Astrocyte of the spinal cord (primary cell): Measurements from ENCODE around the gene NEURL3.

ENCODE experiments used
- DNase-seq: peaks from one replicate; pipeline ENCODE4 v3.0.0; 2011; ENCODE audit warnings: low read depth, low spot score
- H3K4me3 ChIP-seq: 2 replicates; pipeline ENCODE4 v1.5.1; 2011; ENCODE audit warnings: low read depth, mild to moderate bottlenecking, low read length, moderate library complexity
- in situ Hi-C: cut with HindIII; loops from 2 replicates; pipeline ENCODE4 v1.10.0; 2017; ENCODE audit warnings: low sequenced_read_pairs
- TF ChIP-seq, protein P1 (sequence below): IDR thresholded peaks from 2 replicates; pipeline ENCODE4 v1.5.1; 2012; ENCODE audit warnings: low read depth, mild to moderate bottlenecking, low read length, inconsistent platforms

NEURL3 gene

DNA sequence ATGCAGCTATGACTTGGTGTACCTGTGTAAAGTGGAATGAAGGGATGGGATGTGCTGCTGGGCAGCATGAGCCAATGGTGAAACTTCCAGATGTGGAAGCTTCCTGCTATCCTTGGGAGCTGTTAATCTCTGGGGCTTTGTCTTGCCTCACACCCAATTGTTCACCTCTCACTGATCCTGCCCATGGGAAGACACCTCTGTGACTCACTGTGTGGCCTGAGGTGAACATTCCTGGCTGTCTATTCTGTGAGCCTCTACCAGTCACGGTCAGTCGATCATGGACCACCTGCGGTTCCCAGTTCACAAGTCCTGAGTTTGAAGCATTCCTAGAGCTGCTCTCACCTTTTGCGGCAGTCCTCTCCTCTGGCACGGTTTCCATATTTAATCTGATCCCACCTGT, 12.1 kb downstream of the NEURL3 start:
- TF ChIP-seq, protein P1, sequence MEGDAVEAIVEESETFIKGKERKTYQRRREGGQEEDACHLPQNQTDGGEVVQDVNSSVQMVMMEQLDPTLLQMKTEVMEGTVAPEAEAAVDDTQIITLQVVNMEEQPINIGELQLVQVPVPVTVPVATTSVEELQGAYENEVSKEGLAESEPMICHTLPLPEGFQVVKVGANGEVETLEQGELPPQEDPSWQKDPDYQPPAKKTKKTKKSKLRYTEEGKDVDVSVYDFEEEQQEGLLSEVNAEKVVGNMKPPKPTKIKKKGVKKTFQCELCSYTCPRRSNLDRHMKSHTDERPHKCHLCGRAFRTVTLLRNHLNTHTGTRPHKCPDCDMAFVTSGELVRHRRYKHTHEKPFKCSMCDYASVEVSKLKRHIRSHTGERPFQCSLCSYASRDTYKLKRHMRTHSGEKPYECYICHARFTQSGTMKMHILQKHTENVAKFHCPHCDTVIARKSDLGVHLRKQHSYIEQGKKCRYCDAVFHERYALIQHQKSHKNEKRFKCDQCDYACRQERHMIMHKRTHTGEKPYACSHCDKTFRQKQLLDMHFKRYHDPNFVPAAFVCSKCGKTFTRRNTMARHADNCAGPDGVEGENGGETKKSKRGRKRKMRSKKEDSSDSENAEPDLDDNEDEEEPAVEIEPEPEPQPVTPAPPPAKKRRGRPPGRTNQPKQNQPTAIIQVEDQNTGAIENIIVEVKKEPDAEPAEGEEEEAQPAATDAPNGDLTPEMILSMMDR, result no peak
- no peak overlapping the region for H3K4me3 ChIP-seq
- no peak for DNase-seq
- in situ Hi-C loops, result no loop called here

DNA sequence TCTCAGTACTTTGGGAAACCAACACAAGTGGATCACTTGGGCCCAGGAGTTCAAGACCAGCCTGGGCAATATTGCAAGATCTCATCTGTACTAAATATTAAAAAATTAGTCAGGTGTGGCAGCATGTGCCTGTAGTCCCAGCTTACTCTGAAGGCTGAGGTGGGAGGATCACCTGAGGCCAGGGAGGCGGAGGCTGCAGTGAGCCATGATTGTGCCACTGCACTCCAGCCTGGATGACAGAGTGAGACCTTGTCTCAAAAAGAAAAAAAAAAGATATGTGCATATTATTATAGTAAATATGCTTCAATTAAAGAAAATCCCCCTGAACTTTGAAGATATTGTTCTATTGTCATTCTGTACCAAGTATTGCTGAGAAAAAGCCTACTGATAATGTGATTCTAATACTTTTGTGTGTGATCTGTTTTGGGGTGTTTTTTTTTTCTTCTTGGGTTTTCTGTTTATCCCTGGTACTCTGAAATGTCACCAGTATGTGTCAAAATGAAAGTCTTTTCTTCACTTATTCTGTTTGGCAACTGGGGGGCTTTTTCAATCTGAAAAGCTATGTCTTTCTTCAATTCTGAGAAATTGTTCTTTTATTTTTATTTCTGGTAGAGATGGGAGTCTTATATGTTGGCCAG, 13.2 kb downstream of the NEURL3 start:
- no peak for DNase-seq
- in situ Hi-C loops, result no loop called here

DNA sequence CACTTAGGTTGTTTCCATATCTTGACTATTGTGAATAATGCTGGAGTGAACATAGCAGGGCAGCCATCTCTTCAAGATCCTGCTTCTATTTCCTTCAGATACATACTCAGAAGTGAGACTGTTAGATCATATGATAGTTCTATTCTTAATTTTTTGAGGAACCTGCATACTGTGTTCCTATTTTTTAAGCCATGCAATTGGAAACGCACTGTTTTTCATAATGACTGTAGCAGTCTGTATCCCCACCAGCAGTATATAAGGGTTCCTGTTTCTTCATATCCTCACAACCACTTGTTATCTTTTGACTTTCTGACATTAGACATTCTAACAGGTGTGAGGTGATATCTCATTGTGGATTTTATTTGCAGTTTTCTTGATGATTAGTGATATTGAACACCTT, 15.5 kb downstream of the NEURL3 start:
- no peak overlapping the region for H3K4me3 ChIP-seq
- no peak for DNase-seq
- in situ Hi-C loops, result no loop called here
- TF ChIP-seq, protein P1, result no peak

More for the DNA sequence above, 13.2 kb downstream of the NEURL3 start:
- no peak overlapping the region for H3K4me3 ChIP-seq
- TF ChIP-seq, protein P1, result no peak

DNA sequence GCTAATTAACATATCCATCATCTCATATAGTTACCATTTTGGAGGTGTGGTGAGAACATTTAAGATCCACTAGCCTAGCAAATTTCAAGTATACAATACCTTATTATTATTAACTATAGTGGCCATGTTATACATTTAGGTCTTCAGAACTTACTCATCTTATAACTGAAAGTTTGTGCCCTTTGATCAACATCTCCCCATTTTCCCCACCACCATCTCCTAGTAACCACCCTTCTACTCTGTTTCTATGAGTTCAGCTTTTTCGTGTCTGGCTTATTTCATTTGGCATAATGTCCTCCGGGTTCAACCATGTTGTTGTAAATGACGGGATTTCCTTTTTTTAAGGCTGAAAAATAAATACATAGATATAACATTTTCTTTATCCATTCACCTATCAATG, 15.9 kb downstream of the NEURL3 start:
- H3K4me3 ChIP-seq, result no peak overlapping the region
- DNase-seq, result no peak
- TF ChIP-seq, protein P1, result no peak
- in situ Hi-C loops, result no loop called here

DNA sequence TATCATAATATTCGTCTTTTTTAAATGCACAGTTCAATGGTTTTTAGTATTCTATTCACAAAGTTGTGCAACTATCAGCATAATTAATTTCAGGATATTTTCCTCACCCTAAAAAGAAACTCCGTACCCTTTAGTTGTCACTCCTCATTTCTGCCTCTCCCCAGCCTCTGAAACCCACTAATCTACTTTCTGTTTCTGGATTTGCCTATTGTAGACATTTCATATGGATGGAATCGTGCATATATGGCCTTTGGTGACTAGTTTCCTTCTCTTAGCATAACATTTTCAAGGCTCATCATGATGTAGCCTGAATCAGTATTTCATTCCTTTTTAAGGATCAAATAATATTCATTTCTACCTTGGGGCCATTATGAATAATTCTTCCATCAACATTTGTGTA, 18.5 kb downstream of the NEURL3 start:
- H3K4me3 ChIP-seq, result no peak overlapping the region
- TF ChIP-seq, protein P1, result no peak

DNA sequence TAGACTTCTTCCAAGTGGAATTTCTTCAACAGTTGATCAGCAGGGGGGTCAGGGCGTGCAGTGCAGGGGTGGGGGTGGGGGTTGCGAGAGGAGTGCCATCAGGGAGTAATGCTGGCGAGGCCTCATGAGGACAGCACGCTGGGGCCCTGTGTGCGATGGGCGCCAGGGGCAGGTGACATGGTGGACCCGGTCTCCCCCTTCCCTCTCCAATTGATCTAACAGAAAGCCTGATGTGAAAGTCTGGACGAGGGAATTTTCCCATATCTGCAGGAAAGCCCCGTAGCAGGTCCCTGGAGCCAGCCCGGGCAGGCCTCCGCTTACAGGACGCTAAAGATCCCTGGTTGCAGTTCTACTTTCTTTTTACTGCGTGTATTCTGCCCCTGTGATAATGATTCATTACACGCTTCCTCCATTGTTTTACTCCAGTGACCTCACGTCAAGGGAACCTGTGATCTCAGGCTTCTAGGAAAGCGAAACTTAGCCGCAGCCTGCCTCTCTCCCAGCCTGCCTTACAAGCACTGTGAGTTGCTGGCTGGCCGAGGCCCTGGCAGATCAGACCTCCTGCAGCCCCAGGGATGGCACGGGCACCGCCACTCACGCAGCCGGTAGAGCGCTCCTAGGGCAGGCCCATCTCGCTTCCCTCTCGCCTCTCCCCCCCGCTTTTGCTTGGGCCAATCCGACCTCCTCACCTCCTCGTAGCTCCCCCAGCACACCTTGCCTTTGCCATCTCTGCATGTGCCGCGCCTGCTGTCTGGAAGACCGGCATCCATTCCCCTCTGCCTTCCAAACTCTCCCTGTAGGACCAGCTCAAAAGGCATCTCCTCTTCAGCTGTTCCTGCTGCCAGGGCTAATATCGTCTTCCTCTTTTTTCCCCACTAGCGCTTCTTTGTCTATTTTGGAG, 19.2 kb downstream of the NEURL3 start:
- in situ Hi-C loops, result no loop called here
- H3K4me3 ChIP-seq, result peak overlapping the region; percentile 26
- peak; percentile 84 for DNase-seq
- TF ChIP-seq, protein P1, result no peak

More for the DNA sequence above, 18.5 kb downstream of the NEURL3 start:
- in situ Hi-C loops, result no loop called here
- no peak for DNase-seq
